Stimulated activated CD4-positive, alpha-beta T cell treated with anti-CD3 and anti-CD28 coated beads, Interleukin-1b, Interleukin-23, amount 100 ng/mL, for 24 hours (primary cell): ENCODE results near the gene ADAMTS2.

Experiments
- DNase-seq, 4 experiments: peaks; one replicate each; pipeline ENCODE4 v3.0.0-alpha.2; 2020; ENCODE audit warnings: low read depth in 4 of 4, low spot score in 1 of 4

Gene ADAMTS2

GRCh38 chr5:179345433-179346321 lies at the start of gene ADAMTS2:
Gene ADAMTS2 (minus strand): TSS chr5:179345461. CDS start chr5:179345328, 133 bp downstream.
- DNase-seq = peak in 1 of 4 experiments; percentile 13

GRCh38 chr5:179393078-179393477 lies 47.8 kb upstream of the ADAMTS2 start:
- DNase-seq = no peak

GRCh38 chr5:179387151-179388110 lies 42.2 kb upstream of the ADAMTS2 start:
- DNase-seq = no peak

GRCh38 chr5:179385914-179386313 lies 40.7 kb upstream of the ADAMTS2 start:
- DNase-seq = no peak

GRCh38 chr5:179382486-179382885 lies 37.2 kb upstream of the ADAMTS2 start:
- DNase-seq = no peak

GRCh38 chr5:179381691-179382090 lies 36.4 kb upstream of the ADAMTS2 start:
- DNase-seq = no peak

- no peak for DNase-seq
These were observed 35.2 kb upstream of the ADAMTS2 start for GRCh38 chr5:179380211-179381035.

- DNase-seq = no peak
These were observed 34.1 kb upstream of the ADAMTS2 start for GRCh38 chr5:179379321-179379890.

GRCh38 chr5:179378441-179379271 lies 33.4 kb upstream of the ADAMTS2 start:
- DNase-seq = no peak

GRCh38 chr5:179378116-179378440 lies 32.8 kb upstream of the ADAMTS2 start:
- no peak for DNase-seq

GRCh38 chr5:179377421-179378115 lies 32.3 kb upstream of the ADAMTS2 start:
- no peak for DNase-seq

GRCh38 chr5:179376701-179377420 lies 31.6 kb upstream of the ADAMTS2 start:
- no peak for DNase-seq

GRCh38 chr5:179375831-179376365 lies 30.6 kb upstream of the ADAMTS2 start:
- no peak for DNase-seq

GRCh38 chr5:179375236-179375685 lies 30.0 kb upstream of the ADAMTS2 start:
- no peak for DNase-seq

GRCh38 chr5:179374506-179375235 lies 29.4 kb upstream of the ADAMTS2 start:
- DNase-seq = no peak

GRCh38 chr5:179373961-179374505 lies 28.8 kb upstream of the ADAMTS2 start:
- no peak for DNase-seq
